Kidney glomerular epithelial cell (primary cell): Measurements from ENCODE around the gene CTDP1.
"Not testable (repeated sequence)": the region's sequence is repeated elsewhere in the genome, so short reads cannot be mapped to it uniquely, and the experiment has no call there.

ENCODE experiments used
- DNase-seq: peaks from one replicate; lab custom pipeline; 2025; lab: John Stamatoyannopoulos, UW

Gene CTDP1

GRCh38 chr18:79726721-79727120 lies 47.1 kb downstream of the CTDP1 start:
- no peak for DNase-seq

- DNase-seq = no peak
Measured at GRCh38 chr18:79727211-79727610, 47.6 kb downstream of the CTDP1 start.

- DNase-seq = no peak
Measured at GRCh38 chr18:79728931-79729586, 49.5 kb downstream of the CTDP1 start.

DNA sequence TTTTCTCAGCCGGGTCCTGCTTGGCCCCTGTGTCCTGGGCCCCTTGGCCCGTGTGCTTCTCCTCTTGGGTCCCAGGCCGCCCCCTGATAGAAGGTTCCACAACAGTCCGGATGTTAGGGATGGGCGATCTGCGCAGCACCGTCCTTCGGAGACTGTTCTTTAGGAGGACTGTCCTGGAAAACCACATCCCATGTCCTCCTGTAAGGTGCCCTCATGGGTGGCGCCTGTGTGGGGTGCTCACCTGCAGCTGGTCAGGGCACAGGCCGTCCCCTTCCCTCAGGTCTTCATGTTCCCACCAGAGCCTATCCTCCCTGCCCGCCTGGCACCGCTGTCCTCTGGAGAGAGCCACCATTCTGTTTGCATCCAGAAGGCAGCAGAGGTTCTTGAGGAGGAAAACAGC lies 50.0 kb downstream of the CTDP1 start:
- no peak for DNase-seq

- DNase-seq = no peak
Measured at GRCh38 chr18:79730804-79731203, 51.2 kb downstream of the CTDP1 start.

- DNase-seq = not testable (repeated sequence)
Measured at GRCh38 chr18:79731881-79732720, 52.5 kb downstream of the CTDP1 start.

- no peak for DNase-seq
Measured at GRCh38 chr18:79732721-79733025, 53.1 kb downstream of the CTDP1 start.

GRCh38 chr18:79733135-79733701 lies 53.6 kb downstream of the CTDP1 start:
- DNase-seq = no peak

GRCh38 chr18:79733986-79734770 lies 54.6 kb downstream of the CTDP1 start:
- DNase-seq = no peak

GRCh38 chr18:79735071-79735980 lies 55.7 kb downstream of the CTDP1 start:
- DNase-seq = no peak

DNA sequence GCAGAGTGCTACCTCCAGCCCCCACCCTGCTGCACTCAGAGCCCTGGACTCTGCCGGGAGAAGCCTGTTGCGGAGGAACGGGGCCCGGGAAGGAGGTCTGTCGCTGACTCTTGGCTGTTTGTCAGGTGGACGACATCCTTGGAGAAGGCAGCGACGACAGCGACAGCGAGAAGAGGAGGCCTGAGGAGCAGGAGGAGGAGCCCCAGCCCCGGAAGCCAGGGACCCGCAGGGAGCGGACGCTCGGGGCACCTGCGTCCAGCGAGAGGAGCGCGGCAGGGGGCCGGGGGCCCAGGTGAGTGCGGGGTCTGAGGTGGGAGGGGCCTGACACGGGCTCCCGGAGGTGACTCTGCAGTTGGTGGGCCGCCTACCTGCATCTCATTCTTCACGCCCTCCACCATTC lies 56.6 kb downstream of the CTDP1 start:
- no peak for DNase-seq

- no peak for DNase-seq
Measured at GRCh38 chr18:79736846-79737245, 57.2 kb downstream of the CTDP1 start.

DNA sequence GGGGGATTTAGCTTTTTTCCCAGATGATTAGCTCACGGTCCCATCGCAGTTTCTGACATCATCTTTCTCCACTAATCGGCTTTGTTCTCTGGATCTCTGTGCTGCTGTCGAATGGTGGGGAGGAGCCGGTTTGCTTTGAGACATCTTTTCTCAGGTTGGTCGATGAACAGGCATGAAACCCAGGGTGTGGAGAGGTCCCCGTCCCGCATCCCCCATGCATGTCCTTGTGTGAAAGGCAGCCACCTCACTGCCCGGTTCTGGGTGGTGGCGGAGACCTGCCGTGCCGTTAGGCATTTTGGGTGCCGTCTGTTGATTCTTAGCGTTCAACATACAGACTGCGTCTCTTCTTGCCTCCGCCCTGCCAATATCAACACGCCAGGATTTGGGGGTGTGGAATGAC lies 57.8 kb downstream of the CTDP1 start:
- DNase-seq = no peak

DNA sequence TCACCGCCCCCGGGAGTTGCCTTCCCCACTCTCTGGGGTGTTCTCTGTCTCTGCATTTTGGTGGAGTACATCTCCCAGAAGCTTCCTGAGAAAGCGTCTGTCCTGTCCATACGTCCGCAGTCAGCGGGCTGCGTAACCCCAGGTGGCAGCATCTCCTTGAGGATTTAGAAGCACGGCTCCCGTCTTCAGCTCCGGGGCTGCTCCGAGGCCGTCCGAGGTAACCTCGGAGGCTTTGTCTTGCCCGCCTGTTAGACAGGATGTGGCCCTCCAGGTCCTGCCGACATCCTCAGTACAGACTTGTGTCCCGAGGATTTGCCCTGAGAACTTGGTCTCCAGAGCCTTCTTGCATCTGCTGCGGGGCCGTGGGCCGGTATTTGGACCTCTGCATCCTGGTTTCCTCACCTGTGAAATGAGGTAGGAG lies 58.4 kb downstream of the CTDP1 start:
- no peak for DNase-seq

GRCh38 chr18:79738581-79739439 lies 59.2 kb downstream of the CTDP1 start:
- no peak for DNase-seq

DNA sequence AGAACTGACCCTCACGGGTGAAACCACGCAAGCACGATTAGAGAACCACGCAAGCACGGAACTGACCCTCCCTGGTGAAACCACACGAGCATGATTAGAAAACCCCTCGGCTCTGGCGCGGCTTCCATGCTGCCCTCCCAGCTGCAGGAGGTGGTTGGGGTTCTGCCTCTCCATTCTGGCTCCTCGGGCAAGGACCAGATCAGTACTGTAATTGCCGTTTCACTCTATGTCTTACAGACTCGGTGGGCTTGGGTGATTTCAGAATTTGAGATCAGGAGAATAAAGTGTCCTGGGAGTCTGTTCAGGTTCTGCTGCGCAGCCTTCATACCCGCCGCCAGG lies 59.8 kb downstream of the CTDP1 start:
- no peak for DNase-seq

DNA sequence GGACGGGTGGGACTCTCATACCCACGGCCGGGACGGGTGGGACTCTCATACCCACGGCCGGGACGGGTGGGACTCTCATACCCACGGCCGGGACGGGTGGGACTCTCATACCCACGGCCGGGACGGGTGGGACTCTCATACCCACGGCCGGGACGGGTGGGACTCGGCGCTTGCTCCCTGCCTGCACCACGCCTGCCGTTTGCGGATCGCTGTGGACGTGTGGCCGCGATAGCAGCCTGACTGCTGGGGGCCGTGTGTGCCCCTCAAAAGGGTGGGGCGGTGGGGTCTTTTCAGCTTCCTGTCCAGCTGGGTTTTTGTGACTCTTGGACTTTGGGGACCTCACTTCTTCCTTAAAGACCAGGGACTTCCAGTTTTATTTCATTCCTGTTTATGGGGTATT lies 60.4 kb downstream of the CTDP1 start:
- DNase-seq = not testable (repeated sequence)

GRCh38 chr18:79740521-79741361 lies 61.1 kb downstream of the CTDP1 start:
- no peak for DNase-seq

GRCh38 chr18:79741362-79741700 lies 61.7 kb downstream of the CTDP1 start:
- DNase-seq = no peak

GRCh38 chr18:79742076-79742475 lies 62.5 kb downstream of the CTDP1 start:
- DNase-seq = no peak
